Astrocyte (in vitro differentiated cells and primary cell): ENCODE results near the gene NBEA. TPM values are rescaled to one million over a fixed set of nuclear protein-coding genes. Genes with fewer than 3 reads are reported as not detected.
"Not testable (repeated sequence)": the region's sequence is repeated elsewhere in the genome, so short reads cannot be mapped to it uniquely, and the experiment has no call there.

Experiments
- DNase-seq: peaks from one replicate; pipeline ENCODE4 v3.0.0-alpha.2; 2010; ENCODE audit warnings: low read depth
- FAIRE-seq: peaks from 2 replicates; lab custom pipeline; 2011; peaks lifted over from hg19 to GRCh38; lab: Jason Lieb, UNC
- H2AFZ ChIP-seq: 2 replicates; pipeline ENCODE4 v1.6.0; 2012; ENCODE audit warnings: low read depth, low read length, inconsistent platforms
- H3K27ac ChIP-seq: 2 replicates; pipeline ENCODE4 v1.5.1; 2011; ENCODE audit warnings: low read depth, low read length, inconsistent platforms
- H3K27me3 ChIP-seq: 2 replicates; pipeline ENCODE4 v1.6.0; 2011; ENCODE audit warnings: low read length, inconsistent platforms; ENCODE audit not compliant: insufficient read depth
- H3K36me3 ChIP-seq: 2 replicates; pipeline ENCODE4 v1.5.1; 2011; ENCODE audit warnings: low read length, inconsistent platforms; ENCODE audit not compliant: insufficient read depth
- H3K4me1 ChIP-seq: 2 replicates; pipeline ENCODE4 v1.5.1; 2011; ENCODE audit warnings: low read length, inconsistent platforms; ENCODE audit not compliant: insufficient read depth
- H3K4me2 ChIP-seq: 2 replicates; pipeline ENCODE4 v1.6.0; 2012; ENCODE audit warnings: low read length, inconsistent platforms
- H3K4me3 ChIP-seq: 2 replicates; pipeline ENCODE4 v1.5.1; 2011; ENCODE audit warnings: low read depth, mild to moderate bottlenecking, low read length, inconsistent platforms; ENCODE audit not compliant: insufficient read depth
- H3K79me2 ChIP-seq: 2 replicates; pipeline ENCODE4 v1.6.0; 2012; ENCODE audit warnings: mild to moderate bottlenecking, low read length, inconsistent platforms; ENCODE audit not compliant: insufficient read depth
- H3K9ac ChIP-seq: 2 replicates; pipeline ENCODE4 v1.6.0; 2012; ENCODE audit warnings: mild to moderate bottlenecking, low read length, inconsistent platforms
- H3K9me3 ChIP-seq: 2 replicates; pipeline ENCODE4 v1.5.1; 2012; ENCODE audit warnings: low read depth, mild to moderate bottlenecking, low read length, inconsistent platforms; ENCODE audit not compliant: insufficient read depth
- H4K20me1 ChIP-seq: 2 replicates; pipeline ENCODE4 v1.6.0; 2012; ENCODE audit warnings: low read length, inconsistent platforms; ENCODE audit not compliant: insufficient read depth
- H3K27ac Mint-ChIP-seq: one replicate; pipeline ENCODE4 v1.8.0; 2021; ENCODE audit warnings: mild to moderate bottlenecking, mixed read lengths; ENCODE audit not compliant: unreplicated experiment
- H3K27me3 Mint-ChIP-seq: one replicate; pipeline ENCODE4 v1.8.0; 2021; ENCODE audit warnings: low read depth, mixed read lengths; ENCODE audit not compliant: unreplicated experiment
- H3K36me3 Mint-ChIP-seq: one replicate; pipeline ENCODE4 v1.8.0; 2021; ENCODE audit warnings: low read depth, mixed read lengths; ENCODE audit not compliant: unreplicated experiment
- H3K4me1 Mint-ChIP-seq: one replicate; pipeline ENCODE4 v1.8.0; 2021; ENCODE audit warnings: low read depth, mixed read lengths; ENCODE audit not compliant: unreplicated experiment
- H3K4me3 Mint-ChIP-seq: one replicate; pipeline ENCODE4 v1.8.0; 2021; ENCODE audit warnings: mild to moderate bottlenecking, moderate library complexity, mixed read lengths; ENCODE audit not compliant: unreplicated experiment
- H3K9me3 Mint-ChIP-seq: one replicate; pipeline ENCODE4 v1.8.0; 2021; ENCODE audit warnings: mild to moderate bottlenecking, mixed read lengths; ENCODE audit not compliant: unreplicated experiment
- EZH2 ChIP-seq: IDR thresholded peaks from 2 replicates; pipeline ENCODE4 v1.6.1; 2012; ENCODE audit warnings: mild to moderate bottlenecking, low read length, inconsistent platforms; ENCODE audit not compliant: insufficient read depth
- total RNA-seq: library from RNA; stranded (reverse); gene quantifications from 2 replicates; pipeline ENCODE4 v1.2.1, GENCODE V29; 2021
- TF ChIP-seq, protein P1 (sequence below): IDR thresholded peaks from 2 replicates; pipeline ENCODE4 v1.5.1; 2011; ENCODE audit warnings: low read depth, mild to moderate bottlenecking, inconsistent platforms, low read length, moderate library complexity; ENCODE audit not compliant: insufficient read depth

Gene NBEA
- total RNA-seq, 1 donor from 2014 or later, result 7.8 TPM

DNA sequence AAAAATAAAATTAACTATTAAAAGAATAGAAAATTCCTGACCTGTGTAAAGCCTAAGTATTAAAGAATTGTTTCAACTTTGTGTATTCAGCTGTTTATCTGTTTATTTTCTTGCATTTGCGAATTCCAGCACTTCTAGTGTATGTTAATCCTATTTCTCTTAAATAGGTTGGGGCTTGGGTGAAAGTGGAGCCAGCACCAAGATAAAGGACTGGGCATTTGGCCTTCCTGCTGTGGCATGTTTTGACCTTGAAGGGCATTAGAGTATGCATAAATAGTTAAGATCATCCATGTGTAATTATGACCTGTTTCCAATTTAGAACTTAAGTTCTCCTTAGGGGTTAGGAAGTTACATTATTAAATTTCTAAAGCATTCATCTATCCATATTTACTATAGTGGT, 151.3 kb downstream of the NBEA start:
- H3K36me3 ChIP-seq, result no peaks in the 10 kb centered on the region
- Mint-ChIP-seq H3K4me1 (no peaks in the 10 kb centered on the region), H3K4me3 (no peak overlapping the region), H3K36me3 (no peaks in the 10 kb centered on the region), H3K9me3 (no peaks in the 10 kb centered on the region), H3K27me3 (no peaks in the 10 kb centered on the region), H3K27ac (no peak overlapping the region)
- TF ChIP-seq, protein P1, sequence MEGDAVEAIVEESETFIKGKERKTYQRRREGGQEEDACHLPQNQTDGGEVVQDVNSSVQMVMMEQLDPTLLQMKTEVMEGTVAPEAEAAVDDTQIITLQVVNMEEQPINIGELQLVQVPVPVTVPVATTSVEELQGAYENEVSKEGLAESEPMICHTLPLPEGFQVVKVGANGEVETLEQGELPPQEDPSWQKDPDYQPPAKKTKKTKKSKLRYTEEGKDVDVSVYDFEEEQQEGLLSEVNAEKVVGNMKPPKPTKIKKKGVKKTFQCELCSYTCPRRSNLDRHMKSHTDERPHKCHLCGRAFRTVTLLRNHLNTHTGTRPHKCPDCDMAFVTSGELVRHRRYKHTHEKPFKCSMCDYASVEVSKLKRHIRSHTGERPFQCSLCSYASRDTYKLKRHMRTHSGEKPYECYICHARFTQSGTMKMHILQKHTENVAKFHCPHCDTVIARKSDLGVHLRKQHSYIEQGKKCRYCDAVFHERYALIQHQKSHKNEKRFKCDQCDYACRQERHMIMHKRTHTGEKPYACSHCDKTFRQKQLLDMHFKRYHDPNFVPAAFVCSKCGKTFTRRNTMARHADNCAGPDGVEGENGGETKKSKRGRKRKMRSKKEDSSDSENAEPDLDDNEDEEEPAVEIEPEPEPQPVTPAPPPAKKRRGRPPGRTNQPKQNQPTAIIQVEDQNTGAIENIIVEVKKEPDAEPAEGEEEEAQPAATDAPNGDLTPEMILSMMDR, result no peak
- TF ChIP-seq EZH2, result no peak
- H3K27me3 ChIP-seq, result no peaks in the 10 kb centered on the region
- no peaks in the 10 kb centered on the region for H3K9me3 ChIP-seq
- FAIRE-seq (no peak), DNase-seq (no peak)
- no peaks in the 10 kb centered on the region for H3K79me2 ChIP-seq
- no peaks in the 10 kb centered on the region for H4K20me1 ChIP-seq
- H3K4me3 ChIP-seq, result no peak overlapping the region
- H3K27ac ChIP-seq, result no peak overlapping the region
- no peak overlapping the region for H3K9ac ChIP-seq
- no peaks in the 10 kb centered on the region for H3K4me1 ChIP-seq
- no peak overlapping the region for H2AFZ ChIP-seq
- no peak overlapping the region for H3K4me2 ChIP-seq

DNA sequence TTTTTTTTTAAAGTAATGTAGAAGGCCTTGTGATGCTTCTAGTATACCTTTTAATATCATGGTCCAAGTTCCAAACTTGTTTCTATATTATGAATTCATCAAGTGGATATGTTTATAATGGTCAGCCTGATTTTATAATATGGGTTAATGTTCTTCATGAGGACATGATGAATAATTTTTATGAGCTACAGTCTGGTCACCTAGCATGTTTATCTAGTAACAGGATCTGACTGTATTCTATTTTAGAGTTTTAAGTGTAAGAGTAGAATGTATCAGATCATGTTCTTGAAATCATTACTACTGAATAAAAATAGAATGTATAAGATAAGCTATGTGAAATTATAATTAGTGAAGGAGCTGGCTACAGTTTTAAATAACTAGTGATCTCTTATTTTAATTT, 164.7 kb downstream of the NBEA start:
- H3K4me2 ChIP-seq, H3K4me1 Mint-ChIP-seq, H3K9me3 Mint-ChIP-seq, H3K4me3 ChIP-seq, H3K9ac ChIP-seq, H3K27me3 Mint-ChIP-seq, H3K4me3 Mint-ChIP-seq, H3K4me1 ChIP-seq, H3K36me3 Mint-ChIP-seq, H4K20me1 ChIP-seq, H2AFZ ChIP-seq, H3K27me3 ChIP-seq, H3K27ac Mint-ChIP-seq, H3K79me2 ChIP-seq, FAIRE-seq, H3K36me3 ChIP-seq, H3K27ac ChIP-seq, H3K9me3 ChIP-seq, DNase-seq: not testable (repeated sequence)

DNA sequence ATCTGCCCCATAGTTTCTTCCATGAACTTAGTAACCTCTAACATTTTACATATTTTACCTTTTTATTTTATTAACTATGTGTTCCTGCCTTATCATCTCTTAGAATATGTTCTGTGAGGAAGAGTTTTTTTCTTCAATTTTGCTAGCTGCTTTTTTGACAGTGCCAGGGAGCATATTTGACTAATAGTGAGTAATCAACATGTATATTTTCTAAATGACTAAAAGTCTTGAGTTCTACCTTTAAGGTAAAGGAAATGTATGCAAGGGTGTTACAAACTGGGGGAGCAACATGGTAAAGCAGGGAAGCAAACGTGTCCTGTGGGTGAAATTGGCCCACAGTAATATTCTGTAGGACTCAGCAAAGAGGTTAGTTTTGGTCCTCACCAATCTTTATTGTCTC, 165.5 kb downstream of the NBEA start:
- Histone ChIP-seq H3K27ac (no peak overlapping the region), H3K9ac (no peak overlapping the region), H3K4me3 (no peak overlapping the region), H3K9me3 (no peaks in the 10 kb centered on the region), H4K20me1 (no peaks in the 10 kb centered on the region), H3K4me2 (no peak overlapping the region), H3K79me2 (no peaks in the 10 kb centered on the region), H3K36me3 (no peaks in the 10 kb centered on the region), H3K4me1 (no peaks in the 10 kb centered on the region), H3K27me3 (no peaks in the 10 kb centered on the region), H2AFZ (no peak overlapping the region)
- Mint-ChIP-seq H3K36me3 (no peaks in the 10 kb centered on the region), H3K27ac (no peak overlapping the region), H3K4me3 (no peak overlapping the region), H3K4me1 (no peaks in the 10 kb centered on the region), H3K9me3 (no peaks in the 10 kb centered on the region), H3K27me3 (no peaks in the 10 kb centered on the region)
- TF ChIP-seq, protein P1, result no peak
- no peak for TF ChIP-seq EZH2
- DNase-seq, result no peak
- FAIRE-seq, result no peak

DNA sequence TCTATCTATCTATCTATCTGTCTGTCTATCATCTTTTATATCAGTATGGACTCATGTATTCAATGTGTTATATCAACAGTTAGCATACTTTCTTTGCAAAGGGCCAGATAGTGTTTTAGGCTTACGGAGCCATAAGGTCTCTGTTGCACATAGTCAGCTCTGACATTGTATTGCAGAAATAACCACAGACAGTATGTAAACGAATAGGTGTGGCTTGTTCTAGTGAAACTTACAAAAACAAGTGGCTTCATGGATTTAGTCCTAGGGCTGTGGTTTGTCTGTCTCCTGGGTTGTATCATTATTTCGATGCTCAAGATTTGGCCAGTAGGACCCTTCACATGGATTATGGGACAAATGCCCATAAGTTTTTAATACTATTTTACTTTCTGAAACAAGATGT, 171.5 kb downstream of the NBEA start:
- not testable (repeated sequence) for DNase-seq, H3K36me3 Mint-ChIP-seq, H3K9ac ChIP-seq, H3K4me1 Mint-ChIP-seq, H3K4me3 ChIP-seq, H4K20me1 ChIP-seq, H3K4me3 Mint-ChIP-seq, FAIRE-seq, H3K9me3 ChIP-seq, H3K4me1 ChIP-seq, H3K4me2 ChIP-seq, H3K27ac Mint-ChIP-seq, H3K27me3 ChIP-seq, H3K27me3 Mint-ChIP-seq, H3K36me3 ChIP-seq, H3K27ac ChIP-seq, H3K79me2 ChIP-seq, H3K9me3 Mint-ChIP-seq, H2AFZ ChIP-seq
